ENCODE results near the gene UPB1.

GRCh38 chr22:24518228-24518627 lies 23.1 kb downstream of the UPB1 start:
- TF ChIP-seq CTCF (IDR thresholded peaks at IDR 0.05; ENCODE audit: low read depth, low read length, missing input control) (no peak), RAD21 (IDR thresholded peaks at IDR 0.05) (no peak), REST (IDR thresholded peaks at IDR 0.05) (no peak), YY1 (IDR thresholded peaks at IDR 0.05) (no peak), HNF4A (conservative IDR thresholded peaks at IDR 0.05) (no peak), MAX (IDR thresholded peaks at IDR 0.05) (no peak)
- TF ChIP-seq, protein P1, sequence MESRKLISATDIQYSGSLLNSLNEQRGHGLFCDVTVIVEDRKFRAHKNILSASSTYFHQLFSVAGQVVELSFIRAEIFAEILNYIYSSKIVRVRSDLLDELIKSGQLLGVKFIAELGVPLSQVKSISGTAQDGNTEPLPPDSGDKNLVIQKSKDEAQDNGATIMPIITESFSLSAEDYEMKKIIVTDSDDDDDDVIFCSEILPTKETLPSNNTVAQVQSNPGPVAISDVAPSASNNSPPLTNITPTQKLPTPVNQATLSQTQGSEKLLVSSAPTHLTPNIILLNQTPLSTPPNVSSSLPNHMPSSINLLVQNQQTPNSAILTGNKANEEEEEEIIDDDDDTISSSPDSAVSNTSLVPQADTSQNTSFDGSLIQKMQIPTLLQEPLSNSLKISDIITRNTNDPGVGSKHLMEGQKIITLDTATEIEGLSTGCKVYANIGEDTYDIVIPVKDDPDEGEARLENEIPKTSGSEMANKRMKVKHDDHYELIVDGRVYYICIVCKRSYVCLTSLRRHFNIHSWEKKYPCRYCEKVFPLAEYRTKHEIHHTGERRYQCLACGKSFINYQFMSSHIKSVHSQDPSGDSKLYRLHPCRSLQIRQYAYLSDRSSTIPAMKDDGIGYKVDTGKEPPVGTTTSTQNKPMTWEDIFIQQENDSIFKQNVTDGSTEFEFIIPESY (IDR thresholded peaks at IDR 0.05), result no peak
- TF ChIP-seq, protein P2, sequence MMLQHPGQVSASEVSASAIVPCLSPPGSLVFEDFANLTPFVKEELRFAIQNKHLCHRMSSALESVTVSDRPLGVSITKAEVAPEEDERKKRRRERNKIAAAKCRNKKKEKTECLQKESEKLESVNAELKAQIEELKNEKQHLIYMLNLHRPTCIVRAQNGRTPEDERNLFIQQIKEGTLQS (IDR thresholded peaks at IDR 0.05), result no peak

Data from liver (tissue), 3 donors.